Ascending aorta (tissue), 2 donors: Measurements from ENCODE around the gene WDCP. TPM values are rescaled to one million over a fixed set of nuclear protein-coding genes. Genes with fewer than 3 reads are reported as not detected.

Experiments used
- DNase-seq, 2 donors: peaks; one replicate each; pipeline ENCODE4 v3.0.0-alpha.2; 2019; ENCODE audit warnings: low spot score in 2 of 2
- H3K27ac ChIP-seq, 2 donors: fragments of 200-600 bp; sonication (generic); one replicate each; pipeline ENCODE4 v1.5.1; 2016 to 2017; ENCODE audit warnings: mild to moderate bottlenecking in 1 of 2
- H3K27me3 ChIP-seq: fragments of 200-600 bp; sonication (generic); one replicate; pipeline ENCODE4 v1.5.1; 2017
- H3K36me3 ChIP-seq, 2 donors: fragments of 200-600 bp; sonication (generic); one replicate each; pipeline ENCODE4 v1.5.1; 2016
- H3K4me1 ChIP-seq, 2 donors: fragments of 200-600 bp; sonication (generic); one replicate each; pipeline ENCODE4 v1.5.1; 2016 to 2017; ENCODE audit warnings: mild to moderate bottlenecking in 1 of 2
- H3K4me3 ChIP-seq, 2 donors: fragments of 200-600 bp; sonication (generic); one replicate each; pipeline ENCODE4 v1.5.1; 2016 to 2017; ENCODE audit warnings: mild to moderate bottlenecking in 1 of 2
- H3K9me3 ChIP-seq, 2 donors: fragments of 200-600 bp; sonication (generic); one replicate each; pipeline ENCODE4 v1.5.1; 2016
- CTCF ChIP-seq, 3 experiments: fragments of 200-600 bp in 2 of 3; fragments of 450-650 bp in 1 of 3; sonication (generic) in 2 of 3; IDR thresholded peaks; one replicate each; pipeline ENCODE4 v1.5.1; 2016 to 2019; ENCODE audit warnings: antibody characterized with exemption in 3 of 3, mild to moderate bottlenecking in 1 of 3, moderate library complexity in 1 of 3
- intact Hi-C: fragments of 100-400 bp; cut with DNase I; formaldehyde crosslinking; loops from one replicate; pipeline ENCODE4 v1.15.1; 2023
- total RNA-seq: library from RNA; depleted of rRNA; stranded (reverse); fragments of >200 nt; gene quantifications from one replicate; pipeline ENCODE4 v1.1.0, GENCODE V29; 2016

The WDCP gene
- total RNA-seq, 1 donor from 2014 or later = 1.9 TPM

- H3K27ac ChIP-seq = peak overlapping the region; percentile 92 to 94
- H3K9me3 ChIP-seq = no peaks in the 10 kb centered on the region
- no peak for TF ChIP-seq CTCF (IDR thresholded peaks at IDR 0.05)
- DNase-seq = no peak
- H3K27me3 ChIP-seq = no peaks in the 10 kb centered on the region
- intact Hi-C loops = loop anchor here (2.0 kb wide), 1 partner anchor 45 kb away; the partner anchor contains the start of genes FAM228B and PFN4
- peaks cover 9 to 31% of the 10 kb centered on the region in 2 donors for H3K36me3 ChIP-seq
- peaks cover 2 to 4% of the 10 kb centered on the region in 2 donors for H3K4me1 ChIP-seq
- H3K4me3 ChIP-seq = peak overlapping the region in 1 of 2 donors; percentile 79
Measured at GRCh38 chr2:24077879-24078278, 30.7 kb upstream of the WDCP start.

- no peak for DNase-seq
- Histone ChIP-seq H3K27ac (peak overlapping the region; percentile 92 to 94), H3K4me3 (peak overlapping the region; percentile 57 to 79), H3K36me3 (peaks cover 9 to 31% of the 10 kb centered on the region in 2 donors), H3K27me3 (no peaks in the 10 kb centered on the region), H3K4me1 (peaks cover 2 to 4% of the 10 kb centered on the region in 2 donors), H3K9me3 (no peaks in the 10 kb centered on the region)
- intact Hi-C loops = loop anchor here (2.0 kb wide), 1 partner anchor 45 kb away; the partner anchor contains the start of genes FAM228B and PFN4
- no peak for TF ChIP-seq CTCF (IDR thresholded peaks at IDR 0.05)
Measured at GRCh38 chr2:24077535-24077877, 30.3 kb upstream of the WDCP start.

- intact Hi-C loops = loop anchor here (1.0 to 2.0 kb wide), 4 partner anchors 7 to 150 kb away; partner anchors contain the start of genes ATAD2B, FAM228B, PFN4 and TP53I3
- Histone ChIP-seq H3K4me1 (peaks cover 2 to 4% of the 10 kb centered on the region in 2 donors), H3K4me3 (peak overlapping the region; percentile 57 to 79), H3K9me3 (no peaks in the 10 kb centered on the region), H3K27ac (peak overlapping the region; percentile 92 to 94), H3K36me3 (peaks cover 9 to 29% of the 10 kb centered on the region in 2 donors), H3K27me3 (no peaks in the 10 kb centered on the region)
- DNase-seq = peak in 1 of 2 donors; percentile 68
- TF ChIP-seq CTCF (IDR thresholded peaks at IDR 0.05) = no peak
Measured at GRCh38 chr2:24076849-24077534, 29.8 kb upstream of the WDCP start.

GRCh38 chr2:24075915-24076848 is 29.0 kb upstream of the WDCP start, which contains the start of gene SF3B6:
SF3B6 (minus strand) TSS chr2:24076326; CDS start chr2:24076229, 97 bp downstream.
- peak within 1 kb of the TSS; percentile 57 to 79 for H3K4me3 ChIP-seq
- intact Hi-C loops = loop anchor here (1.0 to 2.0 kb wide), 4 partner anchors 8 to 149 kb away; partner anchors contain the start of genes ATAD2B, FAM228B, PFN4 and TP53I3
- H3K27me3 ChIP-seq = no peaks in the 10 kb centered on the region
- H3K4me1 ChIP-seq = peaks cover 2 to 4% of the 10 kb centered on the region in 2 donors
- no peak for TF ChIP-seq CTCF (IDR thresholded peaks at IDR 0.05)
- DNase-seq = peak; percentile 98 to 99
- H3K9me3 ChIP-seq = no peaks in the 10 kb centered on the region
- peaks cover 6 to 25% of the 10 kb centered on the region in 2 donors for H3K36me3 ChIP-seq
- peak within 1 kb of the TSS; percentile 92 to 94 for H3K27ac ChIP-seq

- intact Hi-C loops = no loop called here
- TF ChIP-seq CTCF (IDR thresholded peaks at IDR 0.05) = no peak
- Histone ChIP-seq H3K36me3 (peaks cover 0 to 23% of the 10 kb centered on the region in 2 donors), H3K27ac (peak overlapping the region; percentile 92 to 94), H3K27me3 (no peaks in the 10 kb centered on the region), H3K4me3 (peak overlapping the region; percentile 57 to 79), H3K4me1 (peaks cover 2 to 4% of the 10 kb centered on the region in 2 donors), H3K9me3 (no peaks in the 10 kb centered on the region)
- no peak for DNase-seq
Measured at GRCh38 chr2:24075259-24075658, 28.1 kb upstream of the WDCP start.
